NCI-H510A treated with DMSO at 0.1 percent for 48 hours (cell line): ENCODE results near the gene TSSK6.
A peak's percentile ranks its signal among the peaks of the same experiment; 100 is the strongest.

ENCODE experiments used
- DNase-seq: peaks from one replicate; lab custom pipeline; 2025; lab: John Stamatoyannopoulos, UW

The TSSK6 gene

DNA sequence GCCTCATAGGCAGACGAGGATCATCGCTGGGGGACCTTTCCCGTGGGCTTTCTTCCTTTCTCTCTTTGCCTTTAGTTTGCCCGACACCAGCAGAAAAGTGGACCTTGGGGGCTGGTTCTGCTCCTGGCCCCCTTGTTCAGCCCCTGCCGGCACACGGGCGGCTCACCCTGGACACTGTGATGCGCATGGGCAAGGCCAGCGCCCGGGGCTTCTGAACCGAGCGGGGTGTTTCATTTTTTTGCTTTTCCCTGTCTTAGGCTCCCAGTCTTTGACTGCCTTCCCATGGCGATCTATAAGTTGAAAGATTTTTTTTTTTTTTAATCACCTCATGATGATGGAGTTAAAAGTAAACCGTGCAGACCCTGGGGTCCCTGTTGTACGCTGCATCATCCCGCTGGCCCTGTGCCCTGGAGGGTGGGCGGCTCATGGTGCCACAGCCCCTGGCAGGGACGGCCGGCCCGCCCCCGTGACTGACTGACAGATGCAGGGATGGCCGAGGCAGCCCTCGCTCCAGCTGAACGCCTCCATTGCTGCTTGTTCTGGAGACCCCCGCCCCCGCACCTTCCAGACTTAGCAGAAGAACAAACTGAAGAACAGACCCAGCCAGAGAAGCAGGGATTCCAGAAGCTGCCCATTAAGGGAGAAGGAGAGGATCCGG lies 9.6 kb downstream of the TSSK6 start:
- DNase-seq = no peak

DNA sequence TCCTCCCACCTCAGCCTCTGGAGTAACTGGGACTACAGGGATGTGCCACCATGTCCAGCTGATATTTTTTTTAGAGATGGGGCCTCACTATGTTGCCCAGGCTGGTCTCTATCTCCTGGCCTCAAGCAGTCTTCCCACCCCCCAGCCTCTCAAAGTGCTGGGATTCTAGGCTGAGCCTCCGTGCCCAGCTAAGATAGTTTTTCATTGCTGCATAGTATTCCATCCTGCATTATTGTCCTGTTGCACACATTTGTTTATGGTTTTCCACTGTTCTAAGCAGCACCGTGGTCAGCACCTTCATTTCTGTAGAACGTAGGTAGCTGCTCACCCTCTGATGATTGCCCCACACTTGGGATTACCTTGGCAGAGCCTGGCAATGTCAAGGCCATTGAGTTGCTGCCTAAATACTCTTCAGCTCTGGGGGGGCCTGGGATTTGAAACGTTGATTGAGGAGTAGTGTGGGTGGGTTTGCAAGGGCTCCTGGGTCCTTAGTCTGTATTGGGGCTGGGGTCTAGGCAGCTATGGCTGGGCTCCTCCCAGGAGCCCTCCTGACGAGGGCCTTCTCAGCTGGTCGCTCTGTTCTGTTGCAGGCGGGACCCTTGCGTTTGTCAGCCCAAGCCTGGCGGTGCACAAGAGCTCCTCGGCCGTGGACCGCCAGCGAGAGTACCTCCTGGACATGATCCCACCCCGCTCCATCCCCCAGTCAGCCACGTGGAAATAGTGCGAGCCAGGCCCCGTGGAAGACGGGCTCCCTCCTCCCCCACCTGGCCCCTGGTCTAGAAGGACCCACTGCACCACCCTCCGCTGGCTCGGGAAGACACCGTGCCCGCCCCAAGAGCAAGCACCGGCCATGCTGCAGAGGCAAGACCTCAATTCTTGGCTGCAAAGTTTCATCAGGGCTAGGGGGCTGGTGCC lies 10.3 kb downstream of the TSSK6 start:
- no peak for DNase-seq

DNA sequence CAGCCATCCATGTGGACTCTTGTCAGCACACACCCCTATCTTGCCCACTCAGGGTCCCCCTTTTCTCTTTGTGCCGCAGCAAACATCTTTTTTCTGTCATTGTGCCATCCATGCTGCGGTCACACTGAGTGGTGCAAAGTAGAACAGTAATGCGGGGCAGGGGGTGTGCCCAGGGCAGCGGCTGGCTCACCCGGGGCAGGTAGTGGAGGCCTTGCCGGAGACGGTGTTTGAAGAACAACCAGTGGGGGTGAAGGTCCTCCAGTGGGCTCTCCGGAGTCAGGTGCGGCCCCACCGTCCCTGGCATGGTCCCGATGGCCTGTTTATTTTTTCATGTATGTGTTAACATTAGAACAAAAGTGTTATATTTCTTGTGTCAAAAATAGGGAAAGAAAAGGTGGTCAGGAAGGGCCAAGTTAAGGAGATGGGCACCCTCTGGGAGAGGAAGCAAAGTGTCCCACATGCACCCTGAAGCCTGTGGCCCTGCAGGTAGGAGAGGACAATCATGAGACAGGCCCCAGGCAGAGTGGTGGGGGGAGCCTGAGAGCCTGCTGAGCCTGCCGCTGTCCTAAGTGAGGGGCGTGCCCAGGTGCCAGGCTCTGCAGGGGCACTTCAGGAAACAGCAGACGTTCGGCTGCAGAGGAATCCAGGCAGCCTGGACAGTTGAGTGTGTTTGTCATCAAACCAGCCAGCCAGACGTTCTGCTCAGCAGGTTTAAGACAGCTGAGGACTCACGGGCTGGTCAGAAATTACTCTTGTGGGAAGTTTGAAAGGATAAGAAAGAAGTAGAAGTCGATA lies 12.3 kb downstream of the TSSK6 start:
- DNase-seq = peak; percentile 61

GRCh38 chr19:19502281-19502680 lies 13.1 kb downstream of the TSSK6 start:
- no peak for DNase-seq

GRCh38 chr19:19501798-19502197 lies 13.6 kb downstream of the TSSK6 start:
- no peak for DNase-seq

GRCh38 chr19:19500975-19501644 lies 14.2 kb downstream of the TSSK6 start:
- DNase-seq = no peak

DNA sequence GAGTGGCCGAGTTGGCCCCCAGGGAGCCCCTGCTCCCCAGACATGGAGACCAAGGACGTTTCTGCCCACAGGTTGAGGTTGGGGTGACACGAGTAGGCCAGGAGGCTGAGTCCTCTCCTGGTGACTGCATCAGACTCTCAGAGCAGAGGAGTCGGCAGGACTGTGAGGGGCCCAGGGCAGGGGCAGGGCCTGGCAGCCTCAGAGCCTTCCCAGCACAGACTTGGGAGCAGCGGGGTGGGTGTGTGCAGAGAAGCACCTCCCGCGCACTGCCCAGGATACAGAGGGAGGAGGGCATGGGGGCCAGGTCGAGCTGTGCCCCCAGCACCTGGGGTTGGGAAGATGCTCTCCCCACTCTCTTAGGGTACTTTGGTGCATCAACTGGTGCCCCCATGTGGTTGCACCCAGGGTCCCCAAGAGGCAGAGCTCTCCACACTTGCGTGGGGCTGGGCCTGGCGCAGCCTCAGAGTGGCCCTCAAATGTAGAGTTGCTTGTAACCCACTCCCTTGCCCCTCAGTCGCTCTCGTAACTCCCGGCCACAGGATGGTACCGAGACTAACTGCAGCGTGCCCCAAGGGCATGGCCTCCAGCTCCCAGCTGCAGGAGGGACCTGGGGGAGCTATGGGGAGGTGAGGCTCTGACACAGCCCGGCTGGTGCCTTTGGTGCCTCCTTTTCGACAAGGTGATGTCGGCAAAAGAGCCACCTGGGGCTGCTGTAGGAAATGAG lies 15.9 kb downstream of the TSSK6 start:
- no peak for DNase-seq

DNA sequence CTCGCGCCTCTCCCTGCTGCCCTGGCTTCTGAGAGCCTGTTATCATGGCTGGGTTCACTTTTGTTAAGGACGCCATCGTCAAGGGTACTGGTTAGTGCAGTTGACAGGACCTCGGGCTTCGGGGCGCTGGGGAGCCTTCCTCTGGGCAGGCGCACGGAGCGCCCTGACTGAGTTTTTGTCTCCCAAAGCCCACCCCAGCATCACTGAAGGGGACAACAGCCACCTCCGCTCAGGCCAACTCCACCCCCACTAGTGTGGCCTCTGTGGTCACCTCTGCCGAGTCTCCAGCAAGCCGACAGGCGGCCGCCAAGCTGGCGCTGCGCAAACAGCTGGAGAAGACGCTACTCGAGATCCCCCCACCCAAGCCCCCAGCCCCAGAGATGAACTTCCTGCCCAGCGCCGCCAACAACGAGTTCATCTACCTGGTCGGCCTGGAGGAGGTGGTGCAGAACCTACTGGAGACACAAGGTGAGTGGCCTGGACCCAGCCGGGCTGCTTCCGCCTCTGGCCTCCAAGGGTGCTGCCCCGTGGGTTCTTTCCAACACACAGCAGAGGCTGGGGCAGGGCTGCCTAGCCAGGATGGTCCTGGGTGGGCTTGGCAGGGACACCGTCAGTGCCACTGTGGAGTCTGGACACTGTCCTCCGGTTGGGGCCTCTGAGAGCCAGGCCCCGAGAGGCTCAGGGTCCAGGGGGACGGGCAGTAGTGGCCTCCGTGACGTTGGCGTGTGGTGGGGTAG lies 16.9 kb downstream of the TSSK6 start:
- no peak for DNase-seq

DNA sequence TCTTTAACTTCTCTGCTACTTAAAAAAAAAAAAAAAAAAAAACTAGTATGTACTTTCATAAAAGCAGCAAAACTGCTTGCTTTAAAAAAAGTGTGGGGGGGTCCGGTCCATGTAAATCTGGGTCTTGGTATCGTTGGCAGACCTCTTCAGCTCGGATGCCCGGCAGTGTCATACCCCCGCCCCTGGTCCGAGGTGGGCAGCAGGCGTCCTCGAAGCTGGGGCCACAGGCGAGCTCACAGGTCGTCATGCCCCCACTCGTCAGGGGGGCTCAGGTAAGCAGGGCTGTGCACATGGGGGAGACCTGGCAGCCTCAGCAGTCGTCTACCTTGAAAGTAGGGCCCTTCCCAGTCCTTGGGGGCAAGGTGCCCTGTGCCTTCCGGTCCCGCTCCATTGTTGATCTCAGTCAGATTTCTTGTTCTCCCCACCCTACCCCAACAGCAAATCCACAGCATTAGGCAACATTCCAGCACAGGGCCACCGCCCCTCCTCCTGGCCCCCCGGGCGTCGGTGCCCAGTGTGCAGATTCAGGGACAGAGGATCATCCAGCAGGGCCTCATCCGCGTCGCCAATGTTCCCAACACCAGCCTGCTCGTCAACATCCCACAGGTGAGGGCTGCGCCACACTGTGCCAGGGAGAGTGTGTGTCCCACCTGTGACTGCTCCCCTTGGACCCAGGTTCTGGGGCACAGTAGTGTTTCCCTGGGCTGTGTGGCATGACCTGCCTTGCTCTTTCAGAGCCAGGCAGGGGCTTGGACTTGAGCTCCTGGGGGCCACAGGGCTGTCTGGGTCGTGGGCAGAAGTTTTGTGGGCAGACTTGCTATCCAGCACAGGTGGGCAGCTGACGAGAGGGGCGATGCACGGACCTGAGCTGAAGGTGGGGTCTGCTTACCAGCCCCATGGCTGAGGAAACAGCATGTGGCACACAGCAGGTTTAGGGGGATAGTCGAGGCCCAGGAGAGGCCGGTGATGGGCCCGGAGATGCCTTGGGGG lies 19.4 kb downstream of the TSSK6 start:
- no peak for DNase-seq

GRCh38 chr19:19493841-19494546 lies 21.4 kb downstream of the TSSK6 start:
- DNase-seq = no peak

DNA sequence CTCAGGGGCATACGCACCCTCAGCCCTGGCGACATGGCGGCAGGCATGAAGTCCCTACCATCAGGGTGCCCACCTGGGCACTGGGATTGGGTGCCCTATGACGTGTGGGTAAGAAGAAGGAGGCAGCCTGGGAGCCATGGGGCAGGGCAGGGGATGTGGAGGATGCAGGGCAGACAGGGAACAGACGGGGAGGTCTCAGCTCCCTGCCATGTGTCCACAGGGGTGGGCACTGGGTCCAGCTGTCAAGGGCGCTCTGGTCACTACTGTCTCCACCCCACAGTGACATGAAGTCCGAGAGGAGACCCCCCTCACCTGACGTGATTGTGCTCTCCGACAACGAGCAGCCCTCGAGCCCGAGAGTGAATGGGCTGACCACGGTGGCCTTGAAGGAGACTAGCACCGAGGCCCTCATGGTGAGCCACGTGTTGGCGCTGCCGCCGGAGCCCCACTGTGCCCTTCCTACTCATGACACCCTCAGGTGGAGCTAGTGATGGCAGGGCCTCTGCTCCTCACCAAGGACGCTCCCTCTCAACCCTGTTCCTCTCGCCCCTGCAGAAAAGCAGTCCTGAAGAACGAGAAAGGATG lies 23.2 kb downstream of the TSSK6 start:
- DNase-seq = no peak

DNA sequence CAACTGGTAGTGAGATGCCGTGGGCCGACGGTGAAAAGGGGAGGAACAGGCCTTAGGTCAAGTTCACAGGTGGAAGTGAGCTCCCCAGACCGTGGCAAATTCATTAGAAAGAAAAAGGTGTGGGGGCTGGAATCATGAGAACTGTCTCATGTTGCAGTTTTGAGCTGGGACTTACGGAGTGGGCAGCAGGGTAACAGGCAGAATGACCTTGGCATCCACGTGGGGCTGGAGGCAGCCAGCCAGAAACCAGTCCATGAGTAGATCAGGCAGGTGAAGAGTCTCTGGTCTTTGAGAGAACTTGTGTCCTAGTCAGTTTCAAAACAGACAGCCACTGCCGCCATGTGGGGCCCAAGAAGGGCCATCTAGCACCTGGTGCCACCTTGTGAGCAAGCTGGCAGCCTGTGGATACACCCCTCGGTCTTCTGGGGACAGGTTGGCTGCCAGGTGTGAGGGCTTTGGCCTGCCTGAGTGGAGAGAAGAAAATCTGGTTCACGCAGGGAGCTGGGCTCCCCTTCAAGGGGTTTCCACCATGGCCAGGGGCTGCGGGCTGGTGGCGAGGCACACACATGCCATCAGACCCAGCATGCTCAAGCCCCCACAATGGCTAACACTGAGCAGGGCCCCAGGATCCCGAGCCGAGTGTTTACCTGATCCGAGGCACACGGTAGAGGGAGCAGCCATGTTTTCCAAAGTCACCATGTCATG lies 23.9 kb downstream of the TSSK6 start:
- DNase-seq = no peak

DNA sequence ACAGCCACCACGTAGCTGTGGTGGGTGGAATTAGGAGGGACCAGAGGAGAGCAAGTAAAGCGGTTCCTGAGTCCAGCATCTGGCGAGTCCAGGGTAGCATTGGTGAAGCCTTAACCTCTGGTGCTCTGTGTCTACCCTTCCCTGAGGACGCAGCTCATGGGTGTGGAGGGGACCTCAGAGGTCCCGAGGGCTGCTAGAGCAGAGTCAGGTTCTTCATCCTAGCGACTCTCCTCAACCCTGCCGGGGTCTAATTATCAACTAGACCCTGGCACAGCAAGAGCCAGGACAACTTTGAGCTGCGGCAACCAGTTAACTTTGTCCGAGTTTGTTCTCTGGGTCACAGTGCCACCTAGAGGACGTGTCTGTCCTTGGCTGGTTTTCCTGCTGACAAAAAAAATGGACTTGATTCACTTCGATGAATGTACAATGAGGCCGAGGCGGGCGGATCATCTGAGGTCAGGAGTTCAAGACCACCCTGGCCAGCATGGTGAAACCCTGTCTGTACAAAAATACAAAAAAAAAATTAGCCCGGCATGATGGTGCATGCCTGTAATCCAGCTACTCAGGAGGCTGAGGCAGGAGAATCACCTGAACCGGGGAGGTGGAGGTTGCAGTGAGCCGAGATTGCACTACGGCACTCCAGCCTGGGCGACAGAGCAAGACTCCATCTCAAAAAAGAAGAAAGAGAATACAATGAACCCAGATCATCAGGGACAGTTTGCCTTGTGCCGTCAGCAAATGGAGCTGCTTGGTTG lies 25.0 kb downstream of the TSSK6 start:
- DNase-seq = peak; percentile 71

- DNase-seq = no peak
Observed at GRCh38 chr19:19489804-19490204, 25.5 kb downstream of the TSSK6 start.

DNA sequence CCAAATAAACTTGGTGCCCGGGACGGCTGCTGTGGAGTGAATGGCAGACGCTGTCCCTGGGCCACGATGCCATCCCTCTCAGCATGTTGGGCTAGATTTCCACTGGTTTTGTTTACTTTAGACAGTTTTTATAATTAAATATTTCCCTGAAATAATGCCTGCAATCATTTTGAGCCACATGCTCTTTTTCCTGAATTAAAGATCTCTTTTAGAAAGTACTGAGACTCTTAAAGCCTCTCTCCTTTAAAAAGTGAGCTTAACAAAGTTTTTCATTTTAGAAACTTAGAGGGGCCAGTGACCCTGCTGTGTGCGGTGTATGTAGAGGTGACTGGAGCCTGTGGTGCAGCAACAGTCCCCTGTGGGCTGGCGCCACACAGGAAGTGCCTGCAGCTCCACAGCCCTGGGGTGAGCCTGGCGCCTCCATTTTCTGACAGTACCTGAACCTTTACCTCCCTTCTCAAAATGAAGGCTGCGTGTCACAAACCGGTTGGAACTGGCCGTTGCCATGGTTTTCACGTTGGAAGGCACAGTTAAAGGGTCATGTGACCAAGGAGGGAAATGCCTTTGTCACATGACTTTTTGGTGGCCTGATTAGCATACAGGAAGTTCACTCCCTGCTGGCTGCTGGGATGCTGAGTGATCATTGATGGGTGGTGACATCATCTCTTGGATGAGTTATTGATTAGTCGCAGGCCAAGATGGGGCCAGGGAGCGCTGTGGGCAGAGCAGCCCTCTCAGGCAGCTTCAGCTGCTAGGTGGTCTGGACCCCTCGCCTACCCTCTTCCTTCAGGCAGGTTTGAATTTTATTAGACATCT lies 26.3 kb downstream of the TSSK6 start:
- peak; percentile 33 for DNase-seq
